HG02610 (cell line): ENCODE results near the gene DNPEP.
"Not testable (repeated sequence)": the region's sequence is repeated elsewhere in the genome, so short reads cannot be mapped to it uniquely, and the experiment has no call there.

Source experiments
- ATAC-seq: cut with Tn5 transposase; IDR thresholded peaks from one replicate; pipeline ENCODE4 v1.9.1; 2021; ENCODE audit warnings: mild to moderate bottlenecking, moderate library complexity; ENCODE audit not compliant: unreplicated experiment

The DNPEP gene

GRCh38 chr2:219402665-219403515 lies 15.2 kb upstream of the DNPEP start:
- ATAC-seq, result peak; percentile 78

GRCh38 chr2:219401606-219402005 lies 13.9 kb upstream of the DNPEP start:
- no peak for ATAC-seq

GRCh38 chr2:219400562-219400961 lies 12.8 kb upstream of the DNPEP start:
- no peak for ATAC-seq

GRCh38 chr2:219399716-219400478 lies 12.2 kb upstream of the DNPEP start:
- ATAC-seq, result no peak

GRCh38 chr2:219398721-219399363 lies 11.1 kb upstream of the DNPEP start:
- ATAC-seq, result no peak

- no peak for ATAC-seq
Measured at GRCh38 chr2:219396863-219397457, 9.2 kb upstream of the DNPEP start.

- ATAC-seq, result no peak
Measured at GRCh38 chr2:219395609-219396008, 7.9 kb upstream of the DNPEP start.

- not testable (repeated sequence) for ATAC-seq
Measured at GRCh38 chr2:219395056-219395455, 7.3 kb upstream of the DNPEP start.

GRCh38 chr2:219392754-219393153 lies 5.0 kb upstream of the DNPEP start:
- ATAC-seq, result no peak

GRCh38 chr2:219388907-219389156 lies 1.1 kb upstream of the DNPEP start:
- ATAC-seq, result no peak

- peak; percentile 86 for ATAC-seq
Measured at GRCh38 chr2:219388121-219388906, 602 bp upstream of the DNPEP start.

- ATAC-seq, result no peak
Measured at GRCh38 chr2:219386532-219387280, 1.0 kb downstream of the DNPEP start.

GRCh38 chr2:219385958-219386520 lies 1.7 kb downstream of the DNPEP start:
- no peak for ATAC-seq

- no peak for ATAC-seq
Measured at GRCh38 chr2:219384859-219385258, 2.9 kb downstream of the DNPEP start.

GRCh38 chr2:219384083-219384713 lies 3.5 kb downstream of the DNPEP start:
- no peak for ATAC-seq

- no peak for ATAC-seq
Measured at GRCh38 chr2:219381448-219381847, 6.3 kb downstream of the DNPEP start.

- no peak for ATAC-seq
Measured at GRCh38 chr2:219380926-219381325, 6.8 kb downstream of the DNPEP start.

- no peak for ATAC-seq
Measured at GRCh38 chr2:219378163-219378851, 9.4 kb downstream of the DNPEP start.

GRCh38 chr2:219369447-219369861 lies 18.3 kb downstream of the DNPEP start:
- no peak for ATAC-seq
